Mesothelial cell of epicardium (in vitro differentiated cells): ENCODE measurements around the gene MPPED1. TPM values are rescaled to one million over a fixed set of nuclear protein-coding genes. Genes with fewer than 3 reads are reported as not detected.

Source experiments
- DNase-seq, 2 experiments: peaks; one replicate each; pipeline ENCODE4 v3.0.0; 2021; ENCODE audit warnings: low spot score in 2 of 2; ENCODE audit not compliant: unreplicated experiment in 2 of 2
- H3K27ac Mint-ChIP-seq: 2 replicates; pipeline ENCODE4 v1.8.0; 2021; ENCODE audit warnings: mixed read lengths
- H3K27me3 Mint-ChIP-seq: 2 replicates; pipeline ENCODE4 v1.8.0; 2021; ENCODE audit warnings: low read depth, mixed read lengths
- H3K36me3 Mint-ChIP-seq: 2 replicates; pipeline ENCODE4 v1.8.0; 2021; ENCODE audit warnings: mixed read lengths
- H3K4me1 Mint-ChIP-seq: 2 replicates; pipeline ENCODE4 v1.8.0; 2021; ENCODE audit warnings: mixed read lengths
- H3K4me3 Mint-ChIP-seq: 2 replicates; pipeline ENCODE4 v1.8.0; 2021; ENCODE audit warnings: mild to moderate bottlenecking, moderate library complexity, mixed read lengths
- H3K9me3 Mint-ChIP-seq: 2 replicates; pipeline ENCODE4 v1.8.0; 2021; ENCODE audit warnings: mixed read lengths
- CTCF ChIP-seq: fragments of 200-600 bp; sonication (generic); IDR thresholded peaks from one replicate; pipeline ENCODE4 v1.5.0; 2021; ENCODE audit warnings: antibody characterized with exemption; ENCODE audit not compliant: unreplicated experiment
- total RNA-seq: library from RNA; stranded (reverse); gene quantifications from 3 replicates; pipeline ENCODE4 v1.2.1, GENCODE V29; 2021

Gene MPPED1
- total RNA-seq, 1 donor from 2014 or later, result 0.76 TPM

GRCh38 chr22:43408009-43408408 is 3.8 kb upstream of the MPPED1 start:
- no peak overlapping the region for H3K4me3 Mint-ChIP-seq
- no peak for TF ChIP-seq CTCF
- DNase-seq, result no peak
- H3K36me3 Mint-ChIP-seq, result no peaks in the 10 kb centered on the region
- H3K27me3 Mint-ChIP-seq, result peaks cover 60% of the 10 kb centered on the region
- H3K27ac Mint-ChIP-seq, result no peak overlapping the region
- H3K4me1 Mint-ChIP-seq, result peaks cover 2% of the 10 kb centered on the region
- H3K9me3 Mint-ChIP-seq, result no peaks in the 10 kb centered on the region

DNA sequence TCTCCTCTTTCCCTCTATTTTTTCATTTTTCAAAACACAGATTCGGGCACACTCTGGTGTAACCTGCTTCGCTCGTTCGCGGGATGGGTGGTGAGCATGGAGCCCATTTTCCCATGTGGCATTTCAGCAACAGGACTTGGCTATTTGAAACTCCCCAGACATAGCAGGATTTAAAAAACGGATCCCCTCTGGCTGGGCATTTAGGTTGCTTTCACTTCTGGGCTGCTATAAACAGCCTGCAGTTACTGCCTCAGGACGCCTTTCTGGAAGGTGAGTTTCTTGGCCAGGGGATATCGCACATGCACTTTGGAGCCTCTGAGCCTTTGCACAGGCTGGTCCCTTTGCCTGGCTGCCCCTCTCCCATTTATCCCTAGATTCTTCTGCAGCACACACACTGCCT is 2.8 kb upstream of the MPPED1 start:
- H3K4me1 Mint-ChIP-seq, result peaks cover 2% of the 10 kb centered on the region
- no peak overlapping the region for H3K27ac Mint-ChIP-seq
- no peak for TF ChIP-seq CTCF
- H3K4me3 Mint-ChIP-seq, result no peak overlapping the region
- no peaks in the 10 kb centered on the region for H3K36me3 Mint-ChIP-seq
- no peaks in the 10 kb centered on the region for H3K9me3 Mint-ChIP-seq
- H3K27me3 Mint-ChIP-seq, result peaks cover 64% of the 10 kb centered on the region
- DNase-seq, result no peak

DNA sequence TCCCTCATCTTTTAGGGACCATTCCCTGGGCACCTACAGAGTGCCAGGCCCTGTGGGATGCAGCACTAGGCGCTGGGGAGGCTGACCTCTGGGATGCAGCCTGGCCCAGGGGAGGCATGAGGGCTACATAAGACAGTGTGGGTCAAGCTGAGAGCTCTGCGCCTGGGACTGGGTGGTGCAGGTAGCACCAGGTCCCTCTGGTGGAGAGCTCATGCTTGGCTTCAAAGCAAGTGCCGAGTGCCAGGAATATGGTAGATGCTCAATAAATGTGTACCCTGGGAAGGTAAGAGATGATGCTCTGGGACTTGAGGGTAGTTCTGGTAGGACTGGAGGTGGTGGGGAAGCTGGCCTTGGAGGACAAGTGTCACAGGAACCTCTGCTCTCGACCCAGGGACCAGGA is 2.0 kb upstream of the MPPED1 start:
- no peak for DNase-seq
- Mint-ChIP-seq H3K27ac (no peak overlapping the region), H3K4me1 (peaks cover 2% of the 10 kb centered on the region), H3K36me3 (no peaks in the 10 kb centered on the region), H3K4me3 (no peak overlapping the region), H3K9me3 (no peaks in the 10 kb centered on the region), H3K27me3 (peaks cover 68% of the 10 kb centered on the region)
- TF ChIP-seq CTCF, result no peak

DNA sequence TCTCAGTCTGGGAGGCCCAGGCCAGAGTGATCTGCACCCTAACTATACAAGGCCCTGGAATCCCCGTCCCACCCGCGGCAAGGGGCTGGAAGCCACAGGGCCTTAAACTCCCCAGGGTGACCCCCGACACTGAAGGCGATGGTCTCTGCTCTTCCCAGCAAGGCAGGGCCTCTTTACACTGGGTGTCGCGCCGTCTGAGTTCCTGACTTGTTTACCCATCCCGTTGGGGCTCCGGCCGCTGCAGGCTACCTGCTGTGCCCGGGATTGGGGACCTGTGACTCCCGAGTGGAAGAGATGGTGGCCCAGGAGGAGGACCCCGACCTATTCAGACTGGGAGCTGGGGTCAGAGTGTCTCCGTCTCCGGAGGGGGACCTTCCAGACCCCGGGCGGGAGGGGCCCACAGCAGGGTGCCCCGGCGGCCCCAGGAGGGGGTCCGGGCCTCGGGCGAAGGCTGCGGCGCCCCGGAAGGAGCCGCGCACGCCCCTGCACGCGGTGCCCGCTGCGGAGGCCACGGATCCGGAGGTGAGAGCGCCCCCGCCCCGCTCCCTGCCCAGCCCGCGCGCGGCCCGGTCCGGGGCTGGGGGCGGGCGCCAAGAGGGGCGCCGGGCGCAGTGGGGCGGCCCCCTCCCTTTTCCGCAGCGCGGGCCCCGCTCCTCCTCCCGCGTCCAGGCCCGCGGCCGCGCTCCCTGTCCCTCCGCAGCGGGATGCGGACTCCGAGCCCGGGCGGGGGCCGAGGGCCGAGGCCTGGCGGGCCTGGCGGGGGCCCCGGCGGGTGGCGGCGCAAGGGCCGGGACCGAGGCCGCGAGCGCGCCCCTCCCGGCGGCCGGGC is 560 bp upstream of the MPPED1 start:
- H3K9me3 Mint-ChIP-seq, result no peaks in the 10 kb centered on the region
- TF ChIP-seq CTCF, result no peak
- H3K4me1 Mint-ChIP-seq, result peaks cover 2% of the 10 kb centered on the region
- DNase-seq, result no peak
- no peaks in the 10 kb centered on the region for H3K36me3 Mint-ChIP-seq
- no peak overlapping the region for H3K27ac Mint-ChIP-seq
- peaks cover 80% of the 10 kb centered on the region for H3K27me3 Mint-ChIP-seq
- peak overlapping the region; percentile 60 for H3K4me3 Mint-ChIP-seq

DNA sequence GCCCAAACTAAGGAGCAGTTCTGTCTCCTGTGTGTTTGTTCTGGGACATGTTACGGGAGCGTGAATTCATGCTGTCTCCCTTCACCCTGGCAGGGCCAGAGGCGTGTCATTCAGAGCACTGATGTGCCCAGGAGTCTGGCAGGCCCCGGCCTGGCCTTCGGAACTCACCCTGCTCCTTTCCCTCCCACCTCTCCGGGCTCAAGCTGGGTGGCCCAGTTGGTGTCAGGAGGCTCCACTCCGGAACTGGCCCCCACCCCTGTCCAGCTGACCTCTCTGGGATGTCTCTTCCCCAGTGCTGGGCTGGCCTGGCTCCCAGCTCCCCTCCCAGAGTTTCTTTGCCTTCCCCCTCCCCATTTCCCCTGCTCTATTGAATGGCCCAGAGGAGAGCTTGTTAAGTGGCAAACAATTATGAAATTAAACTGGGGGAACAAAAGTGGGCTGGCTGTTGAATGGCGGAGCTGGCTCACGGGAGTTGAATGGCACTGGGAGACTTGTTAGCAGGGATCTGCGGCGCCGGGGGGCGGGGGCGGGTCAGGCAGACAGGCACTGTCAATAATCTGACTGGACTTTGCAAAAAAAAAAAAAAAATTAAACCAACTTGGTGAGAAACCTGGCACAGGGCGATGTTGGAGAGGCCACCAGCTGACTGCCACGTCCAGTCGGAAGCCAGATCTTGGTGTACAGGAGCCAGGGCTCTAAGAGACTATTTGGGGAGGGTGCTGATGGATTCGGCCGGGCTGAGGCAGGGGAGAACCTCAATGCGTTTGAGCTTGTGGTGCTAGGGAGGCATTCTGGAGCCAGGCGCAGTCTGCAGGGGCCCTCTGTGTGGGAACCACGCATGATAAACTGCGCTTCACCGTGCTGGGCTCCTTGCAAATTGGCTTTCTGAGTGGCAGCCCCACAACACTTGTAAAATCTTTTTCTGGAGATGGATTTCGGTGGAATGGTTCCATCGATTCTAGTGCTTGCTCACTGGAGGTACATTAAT is 1.3 kb downstream of the MPPED1 start:
- no peak for TF ChIP-seq CTCF
- Mint-ChIP-seq H3K27me3 (peaks cover 90% of the 10 kb centered on the region), H3K4me1 (peaks cover 2% of the 10 kb centered on the region), H3K36me3 (no peaks in the 10 kb centered on the region), H3K4me3 (peak overlapping the region; percentile 71), H3K27ac (no peak overlapping the region), H3K9me3 (no peaks in the 10 kb centered on the region)
- no peak for DNase-seq
